Neural progenitor cell (in vitro differentiated cells): ENCODE results near the gene EBNA1BP2.

Source experiments
- CTCF ChIP-seq: fragments of 200-600 bp; sonication (generic); IDR thresholded peaks from 2 replicates; pipeline ENCODE4 v1.5.1; 2017; ENCODE audit warnings: antibody characterized with exemption, mild to moderate bottlenecking
- EZH2 ChIP-seq: fragments of 200-600 bp; sonication (generic); IDR thresholded peaks from 2 replicates; pipeline ENCODE4 v1.6.1; 2017; ENCODE audit warnings: antibody characterized with exemption, mild to moderate bottlenecking, moderate library complexity

GRCh38 chr1:43140010-43140409 lies 32.1 kb downstream of the EBNA1BP2 start:
- TF ChIP-seq CTCF (no peak), EZH2 (no peak)
